GM21423 (cell line): ENCODE results near the gene ICOSLG.
A peak's percentile ranks its signal among the peaks of the same experiment; 100 is the strongest.
"Not testable (repeated sequence)": the region's sequence is repeated elsewhere in the genome, so short reads cannot be mapped to it uniquely, and the experiment has no call there.

ENCODE experiments used
- ATAC-seq: cut with Tn5 transposase; IDR thresholded peaks from one replicate; pipeline ENCODE4 v1.9.1; 2021; ENCODE audit warnings: mild to moderate bottlenecking, moderate library complexity; ENCODE audit not compliant: unreplicated experiment

Gene ICOSLG

GRCh38 chr21:44240842-44241241 lies at the start of gene ICOSLG:
ICOSLG (minus strand) TSS chr21:44240943; CDS start chr21:44240817, 126 bp downstream.
- ATAC-seq, result peak; percentile 35

DNA sequence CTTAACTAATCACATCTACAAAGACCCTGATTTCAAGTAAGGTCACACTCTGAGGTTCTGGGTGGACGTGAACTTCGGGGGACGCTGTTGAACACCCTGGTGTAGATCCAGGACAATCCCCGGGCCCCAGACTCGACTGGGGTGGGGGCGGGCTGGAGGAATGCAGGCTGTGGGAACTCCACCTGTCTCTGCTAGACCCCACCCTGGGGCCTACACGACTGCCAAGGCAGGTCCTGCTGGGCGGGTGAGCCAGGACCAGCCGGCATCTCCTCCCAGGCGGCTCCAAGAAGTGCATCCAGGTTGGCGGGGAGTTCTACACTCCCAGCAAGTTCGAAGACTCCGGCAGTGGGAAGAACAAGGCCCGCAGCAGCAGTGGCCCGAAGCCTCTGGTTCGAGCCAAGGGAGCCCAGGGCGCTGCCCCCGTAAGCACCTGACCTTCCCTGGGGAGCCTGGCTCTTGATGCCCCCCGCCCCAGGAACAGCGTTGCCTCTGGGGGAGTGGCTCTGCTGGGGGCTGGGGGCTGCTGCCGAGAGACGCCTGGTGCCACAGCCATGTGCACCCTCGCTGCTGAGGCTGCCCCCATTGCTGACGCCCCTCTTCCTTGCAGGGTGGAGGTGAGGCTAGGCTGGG lies 48.8 kb upstream of the ICOSLG start:
- no peak for ATAC-seq

DNA sequence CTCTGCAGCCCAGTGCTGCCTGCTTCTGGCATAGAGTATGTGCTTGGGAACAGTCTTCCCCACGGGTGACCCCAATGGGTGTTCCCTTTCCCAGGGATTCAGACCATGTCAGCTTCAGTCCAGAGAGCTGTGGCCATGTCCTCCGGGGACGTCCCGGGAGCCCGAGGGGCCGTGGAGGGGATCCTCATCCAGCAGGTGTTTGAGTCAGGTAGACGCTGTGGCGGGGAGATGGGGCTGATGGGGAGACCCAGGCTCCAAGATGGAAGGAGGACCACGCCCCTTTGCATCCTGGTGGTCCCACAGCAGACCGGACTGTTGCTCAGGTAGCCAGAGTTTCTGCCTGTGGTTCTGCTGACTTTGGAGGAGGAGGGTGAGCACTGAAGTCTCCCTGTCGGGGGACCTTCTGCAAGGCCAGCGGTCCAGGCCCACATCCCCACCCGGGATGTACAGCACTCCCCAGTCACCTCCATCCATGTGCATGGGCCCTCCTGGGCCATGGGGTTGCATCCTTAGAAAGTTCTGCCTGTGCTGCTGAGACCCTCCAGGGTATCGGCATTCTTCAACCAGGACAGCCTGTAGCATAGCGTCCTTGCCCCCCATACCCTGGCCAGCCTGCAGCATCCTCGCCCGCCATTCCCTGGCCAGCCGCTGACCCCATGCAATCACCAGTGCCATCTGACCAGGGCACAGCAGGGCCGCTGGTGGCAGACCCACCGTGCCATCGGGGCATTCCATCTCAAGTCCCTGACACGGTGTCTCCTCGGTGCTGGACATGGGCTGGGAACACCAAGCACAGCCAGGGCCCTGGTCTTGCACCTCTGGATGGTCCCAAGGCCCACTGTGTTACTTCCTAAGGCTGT lies 47.7 kb upstream of the ICOSLG start:
- no peak for ATAC-seq

GRCh38 chr21:44286716-44287632 lies 46.2 kb upstream of the ICOSLG start:
- no peak for ATAC-seq

DNA sequence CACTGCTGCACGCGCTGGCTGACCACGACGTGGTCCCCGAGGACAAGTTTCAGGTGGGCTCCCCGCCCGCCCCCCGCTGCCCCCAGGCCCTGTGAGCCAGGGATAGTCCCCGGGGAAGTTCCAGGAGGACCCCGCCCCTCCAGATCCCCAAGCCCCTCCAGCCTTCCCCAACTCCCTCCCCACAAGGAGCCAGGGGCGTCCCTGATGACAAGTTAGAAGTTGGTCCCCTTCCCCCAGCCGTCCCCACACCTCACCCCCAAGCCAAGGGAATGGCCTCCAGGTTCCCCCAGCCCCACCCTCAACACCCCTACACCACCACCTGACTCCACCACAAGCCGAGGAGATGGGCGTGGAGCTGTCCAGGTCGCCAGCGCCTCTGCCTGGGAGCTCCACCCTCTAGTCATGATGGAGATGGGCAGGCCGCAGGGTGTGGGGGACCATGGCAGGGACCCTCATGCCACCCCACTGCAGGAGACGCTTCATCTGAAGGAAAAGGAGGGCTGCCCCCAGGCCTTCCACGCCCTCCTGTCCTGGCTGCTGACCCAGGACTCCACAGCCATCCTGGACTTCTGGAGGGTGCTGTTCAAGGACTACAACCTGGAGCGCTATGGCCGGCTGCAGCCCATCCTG lies 45.5 kb upstream of the ICOSLG start:
- ATAC-seq, result no peak

DNA sequence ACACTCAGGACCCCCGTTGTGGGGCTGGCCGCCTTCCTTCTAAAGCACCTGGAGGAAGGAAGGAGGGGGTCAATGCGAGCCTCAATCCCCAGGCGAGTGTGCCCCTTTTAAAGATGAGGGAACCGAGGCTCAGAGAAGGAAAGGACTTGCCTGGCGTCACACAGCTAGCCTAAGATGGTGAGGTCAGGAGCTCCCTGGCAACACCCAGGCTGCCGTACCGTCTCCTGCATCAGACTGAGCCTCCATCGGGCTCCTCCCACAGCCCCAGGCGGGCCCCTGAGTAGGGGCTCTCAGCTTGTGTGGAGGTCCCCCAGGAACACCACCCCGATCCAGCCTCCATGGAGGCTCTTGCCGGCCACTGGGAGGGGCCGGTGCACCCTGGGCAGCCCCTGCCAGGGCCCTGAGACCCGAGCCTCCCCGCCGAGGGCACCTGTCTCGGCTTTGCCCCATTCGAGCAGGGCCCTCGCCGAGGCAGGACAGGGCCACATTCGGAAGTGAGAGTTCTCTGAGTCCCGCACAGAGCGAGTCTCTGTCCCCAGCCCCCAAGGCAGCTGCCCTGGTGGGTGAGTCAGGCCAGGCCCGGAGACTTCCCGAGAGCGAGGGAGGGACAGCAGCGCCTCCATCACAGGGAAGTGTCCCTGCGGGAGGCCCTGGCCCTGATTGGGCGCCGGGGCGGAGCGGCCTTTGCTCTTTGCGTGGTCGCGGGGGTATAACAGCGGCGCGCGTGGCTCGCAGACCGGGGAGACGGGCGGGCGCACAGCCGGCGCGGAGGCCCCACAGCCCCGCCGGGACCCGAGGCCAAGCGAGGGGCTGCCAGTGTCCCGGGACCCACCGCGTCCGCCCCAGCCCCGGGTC lies 44.6 kb upstream of the ICOSLG start, which contains the start of gene AIRE:
TSS of gene AIRE (plus strand) at position 739 of the 855 bp plus-strand sequence. CDS start 131 bp downstream, outside the sequence.
- no peak for ATAC-seq

GRCh38 chr21:44283948-44284347 lies 43.2 kb upstream of the ICOSLG start:
- no peak for ATAC-seq

DNA sequence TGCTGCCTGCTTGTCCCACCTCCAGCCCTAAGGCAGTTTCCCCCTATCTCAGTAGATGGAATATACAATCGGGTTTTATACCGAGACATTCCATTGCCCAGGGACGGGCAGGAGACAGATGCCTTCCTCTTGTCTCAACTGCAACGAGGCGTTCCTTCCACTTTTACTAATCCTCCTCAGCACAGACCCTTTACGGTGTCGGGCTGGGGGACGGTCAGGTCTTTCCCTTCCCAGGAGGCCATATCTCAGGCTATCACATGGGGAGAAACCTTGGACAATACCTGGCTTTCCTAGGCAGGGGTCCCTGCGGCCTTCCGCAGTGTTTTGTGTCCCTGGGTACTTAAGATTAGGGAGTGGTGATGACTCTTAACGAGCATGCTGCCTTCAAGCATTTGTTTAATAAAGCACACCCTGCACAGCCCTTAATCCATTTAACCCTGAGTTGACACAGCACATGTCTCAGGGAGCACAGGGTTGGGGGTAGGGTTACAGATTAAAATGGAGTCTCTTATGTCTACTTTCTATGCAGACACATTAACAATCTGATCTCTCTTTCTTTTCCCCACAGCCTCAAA lies 42.6 kb upstream of the ICOSLG start:
- not testable (repeated sequence) for ATAC-seq

DNA sequence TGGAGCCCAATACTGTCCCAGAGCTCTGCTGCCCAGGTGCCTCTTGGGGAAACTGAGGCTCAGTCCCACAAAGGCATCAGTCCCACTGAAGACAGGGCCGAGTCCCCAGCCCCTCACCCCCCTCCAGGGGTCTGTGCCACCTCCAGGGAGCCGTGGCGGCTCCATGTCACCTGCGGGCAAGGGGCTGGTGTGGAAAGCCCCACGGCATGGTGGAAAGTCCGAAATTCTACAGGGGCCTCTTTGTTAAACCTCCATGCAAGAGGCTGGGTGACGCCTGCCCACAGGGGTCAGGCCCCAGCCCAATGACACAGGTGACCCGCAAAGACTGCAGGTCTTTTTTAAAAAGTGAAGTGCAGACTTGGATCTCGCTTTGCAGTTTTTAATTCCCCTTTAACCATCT lies 41.6 kb upstream of the ICOSLG start:
- no peak for ATAC-seq

- no peak for ATAC-seq
These were observed 41.1 kb upstream of the ICOSLG start for GRCh38 chr21:44281801-44282200.

DNA sequence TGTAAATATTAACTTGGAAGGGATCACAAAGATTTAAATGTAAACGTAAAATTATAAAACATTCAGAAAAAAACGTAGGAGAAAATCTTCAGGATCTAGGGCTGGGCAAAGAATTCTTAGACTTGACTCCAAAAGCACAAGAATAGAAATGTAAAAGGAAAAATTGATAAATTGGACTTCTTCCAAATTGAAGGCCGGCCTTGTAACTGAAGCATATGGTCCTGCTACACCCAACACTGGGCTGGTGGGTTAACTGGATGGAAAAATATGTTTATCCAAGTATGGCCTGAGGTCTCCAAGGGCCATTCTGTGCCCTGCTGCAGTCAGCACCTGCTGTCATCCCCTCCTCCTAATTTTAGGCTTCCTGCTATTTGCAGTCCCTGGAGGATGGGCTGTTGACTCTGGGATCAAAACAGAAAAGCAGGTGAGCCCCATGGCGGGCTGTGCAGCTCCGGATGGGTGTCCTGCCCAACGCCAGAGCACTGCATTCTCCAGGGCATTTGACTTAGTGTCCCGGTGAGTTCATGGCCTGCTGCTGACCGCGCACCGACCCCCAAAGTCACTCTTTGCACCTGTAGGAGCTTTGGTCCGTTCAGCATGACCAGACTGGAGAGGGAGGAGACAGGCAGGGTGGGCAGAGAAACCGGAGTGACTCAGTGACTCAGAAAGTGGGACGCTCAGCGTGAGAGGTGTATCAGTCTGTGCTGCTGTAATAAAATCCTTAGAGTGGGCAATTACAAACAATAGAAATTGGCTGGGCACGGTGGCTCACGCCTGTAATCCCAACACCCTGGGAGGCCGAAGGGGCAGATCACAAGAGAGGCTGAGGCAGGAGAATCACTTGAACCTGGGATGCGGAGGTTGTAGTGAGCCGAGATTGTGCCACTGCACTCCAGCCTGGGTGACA lies 38.9 kb upstream of the ICOSLG start:
- ATAC-seq, result no peak

DNA sequence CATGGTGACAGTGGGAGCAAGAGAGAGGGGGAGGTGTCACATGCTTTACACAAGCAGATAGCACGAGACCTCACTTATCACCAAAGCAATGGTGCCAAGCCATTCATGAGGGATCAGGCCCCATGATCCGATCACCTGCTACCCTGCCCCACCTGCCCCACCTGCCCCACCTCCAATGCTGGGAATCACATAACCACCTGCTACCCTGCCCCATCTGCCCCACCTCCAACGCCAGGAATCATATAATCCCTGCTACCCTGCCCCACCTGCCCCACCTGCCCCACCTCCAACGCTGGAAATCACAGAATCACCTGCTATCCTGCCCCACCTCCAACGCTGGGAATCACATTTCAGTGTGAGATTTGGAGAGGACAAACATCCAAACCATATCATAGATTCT lies 34.3 kb upstream of the ICOSLG start:
- no peak for ATAC-seq

GRCh38 chr21:44273046-44273445 lies 32.3 kb upstream of the ICOSLG start:
- no peak for ATAC-seq

DNA sequence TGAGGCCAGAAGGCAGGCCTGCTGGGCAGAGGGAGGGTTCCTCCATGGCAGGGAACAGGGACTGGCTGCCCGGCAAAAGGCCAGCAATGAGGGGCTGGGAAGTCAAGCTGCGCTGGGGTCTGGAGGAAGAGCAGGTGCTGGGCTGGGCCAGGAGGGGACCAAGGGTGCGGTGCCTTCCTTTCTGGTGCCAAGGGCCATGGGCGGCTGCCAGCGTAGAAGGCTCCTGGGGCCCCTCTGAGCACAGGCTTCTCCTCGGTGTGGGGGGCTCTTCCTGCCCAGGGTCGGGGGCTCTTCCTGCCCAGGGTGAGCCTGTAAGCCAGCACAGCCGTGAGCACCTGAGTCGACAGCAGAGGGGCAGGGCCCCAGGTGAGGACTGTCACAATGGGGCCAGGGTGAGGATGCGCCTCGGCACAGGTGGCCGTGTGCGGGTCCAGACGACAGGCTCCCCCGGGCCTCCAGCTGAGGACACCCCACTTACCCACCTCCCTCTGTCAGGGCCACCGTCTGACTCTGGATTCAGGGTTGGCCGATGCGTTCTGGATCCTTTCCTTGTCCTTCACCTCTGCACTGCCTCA lies 31.6 kb upstream of the ICOSLG start:
- ATAC-seq, result no peak

GRCh38 chr21:44271558-44272283 lies 31.0 kb upstream of the ICOSLG start:
- no peak for ATAC-seq

DNA sequence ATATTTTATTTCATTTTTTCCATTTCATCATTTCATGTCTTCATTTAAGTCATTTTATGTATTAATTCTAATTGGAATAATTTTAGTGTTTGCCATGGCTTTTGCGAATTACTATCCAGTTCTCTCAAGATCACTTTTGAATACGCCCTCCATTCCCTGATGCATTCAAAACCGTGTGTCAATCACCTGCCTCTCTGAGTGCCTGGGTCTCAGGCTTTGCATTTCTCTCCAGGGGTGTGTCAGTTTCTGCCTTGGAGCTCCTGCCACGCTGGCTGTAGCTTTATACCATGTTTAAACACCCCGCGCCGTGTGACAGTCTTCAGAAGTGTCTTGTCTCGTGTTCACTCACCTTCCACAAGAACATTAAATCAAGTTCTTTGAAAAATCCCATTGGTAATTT lies 28.3 kb upstream of the ICOSLG start:
- no peak for ATAC-seq

DNA sequence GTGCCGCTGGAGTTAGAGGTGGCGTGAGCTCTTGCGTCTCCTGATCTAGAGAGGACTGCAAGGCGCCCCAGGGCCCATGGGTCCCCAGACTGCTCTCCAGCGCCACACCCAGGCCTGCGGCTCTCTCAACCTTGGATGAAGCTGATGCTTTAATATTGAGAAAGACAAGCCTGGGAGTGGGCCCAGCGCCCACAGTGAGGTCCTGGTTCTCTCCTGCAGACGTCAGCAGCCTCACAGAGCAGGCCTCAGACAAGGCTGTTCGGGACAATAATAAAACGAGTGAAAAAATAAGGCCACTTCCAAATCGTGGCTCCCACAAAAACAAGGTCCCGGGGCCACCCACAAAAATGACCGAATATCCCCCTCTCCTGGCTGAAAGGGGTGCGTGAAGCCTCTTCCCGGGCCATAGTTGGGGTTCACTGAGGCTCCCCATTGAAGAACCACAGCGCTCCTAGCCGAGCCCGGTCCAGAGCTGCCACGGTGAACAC lies 27.0 kb upstream of the ICOSLG start:
- ATAC-seq, result no peak
